ENCODE measurements around the gene GLIS2.

DNA sequence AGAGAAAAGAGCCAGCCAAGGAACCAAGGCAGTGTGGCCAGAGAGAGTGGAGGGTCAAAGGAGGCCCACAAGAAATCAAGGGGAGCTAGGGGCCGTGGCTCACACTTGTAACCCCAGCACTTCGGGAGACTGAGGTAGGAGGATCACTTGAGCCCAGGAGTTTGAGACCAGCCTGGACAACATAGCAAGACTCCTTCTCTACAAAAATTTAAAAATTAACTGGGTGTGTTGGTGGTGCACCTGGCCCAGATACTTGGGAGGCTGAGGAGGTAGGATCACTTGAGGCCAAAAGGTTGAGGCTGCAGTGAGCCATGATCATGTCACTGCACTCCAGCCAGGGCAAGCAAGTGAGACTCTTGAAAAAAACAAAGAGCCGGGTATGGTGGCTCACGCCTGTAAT lies 24.2 kb upstream of the GLIS2 start:
- TF ChIP-seq KDM5A (IDR thresholded peaks at IDR 0.05): no peak
- no peak for TF ChIP-seq SREBF2 (IDR thresholded peaks at IDR 0.05)
- TF ChIP-seq, protein P1, sequence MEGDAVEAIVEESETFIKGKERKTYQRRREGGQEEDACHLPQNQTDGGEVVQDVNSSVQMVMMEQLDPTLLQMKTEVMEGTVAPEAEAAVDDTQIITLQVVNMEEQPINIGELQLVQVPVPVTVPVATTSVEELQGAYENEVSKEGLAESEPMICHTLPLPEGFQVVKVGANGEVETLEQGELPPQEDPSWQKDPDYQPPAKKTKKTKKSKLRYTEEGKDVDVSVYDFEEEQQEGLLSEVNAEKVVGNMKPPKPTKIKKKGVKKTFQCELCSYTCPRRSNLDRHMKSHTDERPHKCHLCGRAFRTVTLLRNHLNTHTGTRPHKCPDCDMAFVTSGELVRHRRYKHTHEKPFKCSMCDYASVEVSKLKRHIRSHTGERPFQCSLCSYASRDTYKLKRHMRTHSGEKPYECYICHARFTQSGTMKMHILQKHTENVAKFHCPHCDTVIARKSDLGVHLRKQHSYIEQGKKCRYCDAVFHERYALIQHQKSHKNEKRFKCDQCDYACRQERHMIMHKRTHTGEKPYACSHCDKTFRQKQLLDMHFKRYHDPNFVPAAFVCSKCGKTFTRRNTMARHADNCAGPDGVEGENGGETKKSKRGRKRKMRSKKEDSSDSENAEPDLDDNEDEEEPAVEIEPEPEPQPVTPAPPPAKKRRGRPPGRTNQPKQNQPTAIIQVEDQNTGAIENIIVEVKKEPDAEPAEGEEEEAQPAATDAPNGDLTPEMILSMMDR (IDR thresholded peaks at IDR 0.05): no peak
- TF ChIP-seq MAFK (IDR thresholded peaks at IDR 0.05; ENCODE audit: partially characterized antibody): no peak
- no peak for TF ChIP-seq POLR2A (IDR thresholded peaks at IDR 0.05; ENCODE audit: low read length)
- TF ChIP-seq POLR2AphosphoS2 (conservative IDR thresholded peaks at IDR 0.05; ENCODE audit: low read length): no peak
- no peak for TF ChIP-seq RNF2 (IDR thresholded peaks at IDR 0.05; ENCODE audit: borderline replicate concordance, low read depth)
- no peak for TF ChIP-seq EP300 (IDR thresholded peaks at IDR 0.05)
- TF ChIP-seq, protein P2, sequence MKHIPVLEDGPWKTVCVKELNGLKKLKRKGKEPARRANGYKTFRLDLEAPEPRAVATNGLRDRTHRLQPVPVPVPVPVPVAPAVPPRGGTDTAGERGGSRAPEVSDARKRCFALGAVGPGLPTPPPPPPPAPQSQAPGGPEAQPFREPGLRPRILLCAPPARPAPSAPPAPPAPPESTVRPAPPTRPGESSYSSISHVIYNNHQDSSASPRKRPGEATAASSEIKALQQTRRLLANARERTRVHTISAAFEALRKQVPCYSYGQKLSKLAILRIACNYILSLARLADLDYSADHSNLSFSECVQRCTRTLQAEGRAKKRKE (CRISPR knock-in tag; IDR thresholded peaks at IDR 0.05; ENCODE audit: low read depth): no peak

Measured in A549 (cell line).